Liver (tissue), 3 donors: ENCODE results near the gene RNF112.

ENCODE experiments used
- TAF1 ChIP-seq: conservative IDR thresholded peaks from 2 replicates; pipeline ENCODE4 v1.6.1; 2016; ENCODE audit warnings: antibody characterized with exemption, mild to moderate bottlenecking
- YY1 ChIP-seq: IDR thresholded peaks from 2 replicates; pipeline ENCODE4 v1.6.1; 2016; ENCODE audit warnings: antibody characterized with exemption, mild to moderate bottlenecking
- TF ChIP-seq, protein P1 (sequence below): fragments of 150-350 bp; IDR thresholded peaks from 2 replicates; pipeline ENCODE4 v1.5.1; 2017; ENCODE audit warnings: improper control_type of control experiment, low read depth, low read length; ENCODE audit not compliant: missing input control
- donor health status: healthy.
- donor health status: healthy.

DNA sequence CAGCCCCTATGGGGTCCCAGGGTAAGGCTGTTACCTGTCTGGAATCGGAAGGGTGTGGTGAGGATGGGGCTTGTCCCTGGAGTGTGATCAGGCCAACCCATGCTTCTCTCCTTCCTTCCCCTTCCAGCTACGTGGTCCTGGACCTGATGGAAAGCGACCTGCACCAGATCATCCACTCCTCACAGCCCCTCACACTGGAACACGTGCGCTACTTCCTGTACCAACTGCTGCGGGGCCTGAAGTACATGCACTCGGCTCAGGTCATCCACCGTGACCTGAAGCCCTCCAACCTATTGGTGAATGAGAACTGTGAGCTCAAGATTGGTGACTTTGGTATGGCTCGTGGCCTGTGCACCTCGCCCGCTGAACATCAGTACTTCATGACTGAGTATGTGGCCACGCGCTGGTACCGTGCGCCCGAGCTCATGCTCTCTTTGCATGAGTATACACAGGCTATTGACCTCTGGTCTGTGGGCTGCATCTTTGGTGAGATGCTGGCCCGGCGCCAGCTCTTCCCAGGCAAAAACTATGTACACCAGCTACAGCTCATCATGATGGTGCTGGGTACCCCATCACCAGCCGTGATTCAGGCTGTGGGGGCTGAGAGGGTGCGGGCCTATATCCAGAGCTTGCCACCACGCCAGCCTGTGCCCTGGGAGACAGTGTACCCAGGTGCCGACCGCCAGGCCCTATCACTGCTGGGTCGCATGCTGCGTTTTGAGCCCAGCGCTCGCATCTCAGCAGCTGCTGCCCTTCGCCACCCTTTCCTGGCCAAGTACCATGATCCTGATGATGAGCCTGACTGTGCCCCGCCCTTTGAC lies 30.3 kb upstream of the RNF112 start:
- TF ChIP-seq, protein P1, sequence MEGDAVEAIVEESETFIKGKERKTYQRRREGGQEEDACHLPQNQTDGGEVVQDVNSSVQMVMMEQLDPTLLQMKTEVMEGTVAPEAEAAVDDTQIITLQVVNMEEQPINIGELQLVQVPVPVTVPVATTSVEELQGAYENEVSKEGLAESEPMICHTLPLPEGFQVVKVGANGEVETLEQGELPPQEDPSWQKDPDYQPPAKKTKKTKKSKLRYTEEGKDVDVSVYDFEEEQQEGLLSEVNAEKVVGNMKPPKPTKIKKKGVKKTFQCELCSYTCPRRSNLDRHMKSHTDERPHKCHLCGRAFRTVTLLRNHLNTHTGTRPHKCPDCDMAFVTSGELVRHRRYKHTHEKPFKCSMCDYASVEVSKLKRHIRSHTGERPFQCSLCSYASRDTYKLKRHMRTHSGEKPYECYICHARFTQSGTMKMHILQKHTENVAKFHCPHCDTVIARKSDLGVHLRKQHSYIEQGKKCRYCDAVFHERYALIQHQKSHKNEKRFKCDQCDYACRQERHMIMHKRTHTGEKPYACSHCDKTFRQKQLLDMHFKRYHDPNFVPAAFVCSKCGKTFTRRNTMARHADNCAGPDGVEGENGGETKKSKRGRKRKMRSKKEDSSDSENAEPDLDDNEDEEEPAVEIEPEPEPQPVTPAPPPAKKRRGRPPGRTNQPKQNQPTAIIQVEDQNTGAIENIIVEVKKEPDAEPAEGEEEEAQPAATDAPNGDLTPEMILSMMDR, result no peak
- no peak for TF ChIP-seq TAF1
- TF ChIP-seq YY1, result no peak
